ENCODE data around the gene ARHGAP26.
"Not testable (repeated sequence)": the region's sequence is repeated elsewhere in the genome, so short reads cannot be mapped to it uniquely, and the experiment has no call there.

The ARHGAP26 gene

DNA sequence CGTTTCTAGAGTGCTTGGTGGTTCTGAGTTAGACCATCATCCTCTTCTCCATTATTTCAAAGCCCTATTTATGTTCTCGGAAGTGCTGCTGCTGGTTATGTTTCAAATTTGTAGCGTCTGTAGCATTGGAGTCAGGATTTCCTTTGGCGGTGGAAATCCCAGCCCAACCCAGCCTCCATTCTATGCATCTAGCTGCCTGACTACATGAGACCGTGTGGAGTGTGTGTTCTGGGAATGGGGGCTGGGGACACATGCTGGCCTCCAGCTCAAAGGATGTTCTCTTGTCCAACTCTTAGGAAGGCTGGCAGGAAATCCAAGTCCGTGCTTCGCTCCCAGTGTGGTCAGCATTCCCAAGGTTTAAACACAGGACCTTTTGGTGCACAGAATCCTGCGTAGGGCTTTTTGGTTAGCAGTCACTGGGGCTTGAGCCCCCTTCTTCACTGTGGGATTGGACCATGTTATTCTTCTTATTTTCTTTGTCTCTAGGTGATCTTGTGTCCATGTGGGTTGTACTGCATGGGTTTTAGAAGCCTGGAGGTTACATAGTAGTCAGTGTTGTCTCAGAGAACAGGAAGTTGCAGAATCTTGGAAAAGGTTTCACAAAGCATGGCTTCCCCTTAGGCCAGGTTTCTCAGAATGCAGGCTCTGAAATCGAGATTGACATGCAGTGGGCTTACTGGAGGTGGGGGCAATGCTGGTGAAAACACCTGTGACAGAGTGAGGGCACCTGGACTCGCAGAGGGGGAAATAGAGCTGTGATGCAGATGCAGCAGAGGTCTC, 132.2 kb downstream of the ARHGAP26 start:
- DNase-seq (ENCODE audit: low read depth in 2 of 2) = no peak

DNA sequence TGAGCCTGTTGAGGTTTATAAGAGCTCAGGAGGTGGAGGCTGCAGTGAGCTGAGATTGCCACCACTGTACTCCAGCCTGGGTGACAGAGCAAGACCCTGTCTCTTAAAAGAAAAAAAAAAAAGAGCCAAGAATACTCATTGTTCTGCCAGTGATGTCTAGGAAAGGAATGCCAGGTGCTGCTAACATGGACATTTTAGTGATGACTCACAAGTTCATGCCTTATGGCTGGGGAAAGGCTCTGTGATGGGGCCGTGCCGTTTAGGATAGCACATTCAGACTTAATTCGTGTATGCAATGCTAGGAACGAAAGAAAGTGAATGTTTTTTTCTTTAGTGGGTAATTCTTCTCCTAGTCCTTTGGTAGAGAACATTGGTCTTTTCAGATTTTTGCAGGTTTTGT, 134.2 kb downstream of the ARHGAP26 start:
- no peak for DNase-seq (ENCODE audit: low read depth in 2 of 2)

DNA sequence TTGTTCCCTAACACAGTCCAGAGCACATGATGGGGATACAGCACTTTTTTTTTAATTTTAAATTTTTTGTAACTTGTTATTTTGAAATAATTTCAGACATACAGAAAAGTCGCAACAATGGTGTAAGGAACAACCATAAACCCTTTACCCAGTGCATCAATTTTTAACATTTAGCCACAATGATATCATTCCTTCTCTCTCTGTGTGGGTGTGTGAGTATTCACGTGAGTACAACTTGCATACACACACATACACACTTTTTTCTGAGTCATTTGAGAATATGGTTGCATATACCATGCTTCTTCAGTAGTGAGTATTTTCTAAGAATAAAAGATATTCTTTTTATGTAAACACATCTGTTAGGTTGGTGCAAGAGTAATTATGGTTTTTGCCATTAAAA, 135.2 kb downstream of the ARHGAP26 start:
- DNase-seq (ENCODE audit: low read depth in 2 of 2) = no peak

DNA sequence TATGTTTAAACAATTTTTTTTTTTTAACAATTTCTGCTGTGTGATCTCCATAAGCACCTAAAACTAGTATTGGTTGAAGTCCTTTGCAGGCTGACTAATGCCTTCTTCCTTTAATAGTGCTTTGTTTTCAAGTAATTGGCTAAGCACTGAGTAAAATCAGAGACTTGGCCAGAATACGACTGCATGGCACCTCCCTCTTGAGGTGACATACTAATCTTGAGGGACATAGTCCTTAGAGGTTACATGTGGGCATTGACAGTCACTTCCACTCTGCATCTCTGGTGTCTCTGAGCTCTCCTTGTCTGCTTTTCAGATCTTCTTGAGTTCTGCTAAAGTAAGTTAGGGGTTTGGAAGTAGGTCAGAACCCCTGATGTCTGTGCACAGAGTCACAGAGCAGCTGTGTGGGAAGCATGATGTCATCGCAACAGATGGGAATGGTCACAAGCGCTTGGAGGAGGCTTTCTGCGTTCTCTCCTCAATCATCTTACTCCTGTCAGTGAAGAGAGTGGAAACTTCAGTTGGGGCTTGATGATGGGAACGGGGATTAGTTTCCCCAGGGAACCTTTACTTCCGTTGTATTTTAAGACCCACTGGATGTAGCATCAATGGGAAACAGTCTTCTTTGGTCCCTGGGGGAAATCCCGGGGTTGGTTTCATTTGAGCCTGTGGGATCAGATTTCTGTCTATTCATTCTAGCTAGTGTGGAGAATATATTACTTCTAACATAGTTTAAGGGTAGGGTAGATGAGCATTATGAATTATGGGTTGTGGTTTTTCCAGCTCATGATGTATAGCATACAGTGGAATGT, 136.9 kb downstream of the ARHGAP26 start:
- DNase-seq (ENCODE audit: low read depth in 2 of 2) = no peak

DNA sequence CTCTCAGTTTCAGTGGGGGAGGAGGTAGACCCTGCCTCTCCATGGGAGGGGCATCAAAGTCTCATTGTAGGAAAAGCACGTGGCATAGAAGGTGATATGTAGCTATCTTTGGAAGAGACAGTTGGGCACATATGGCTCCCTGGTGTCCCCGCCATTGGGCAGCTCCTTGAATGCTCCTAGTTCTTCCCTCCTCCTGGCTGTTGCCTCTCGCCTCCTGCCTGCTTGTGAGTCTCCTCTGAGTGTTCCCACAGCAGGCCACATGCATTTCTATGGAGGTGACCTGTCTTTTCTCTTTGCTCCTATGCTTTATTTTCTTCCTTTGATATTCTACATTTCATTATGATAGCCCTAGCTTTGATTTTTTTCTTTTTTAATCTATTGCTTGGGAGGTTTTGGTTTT, 138.5 kb downstream of the ARHGAP26 start:
- no peak for DNase-seq (ENCODE audit: low read depth in 2 of 2)

DNA sequence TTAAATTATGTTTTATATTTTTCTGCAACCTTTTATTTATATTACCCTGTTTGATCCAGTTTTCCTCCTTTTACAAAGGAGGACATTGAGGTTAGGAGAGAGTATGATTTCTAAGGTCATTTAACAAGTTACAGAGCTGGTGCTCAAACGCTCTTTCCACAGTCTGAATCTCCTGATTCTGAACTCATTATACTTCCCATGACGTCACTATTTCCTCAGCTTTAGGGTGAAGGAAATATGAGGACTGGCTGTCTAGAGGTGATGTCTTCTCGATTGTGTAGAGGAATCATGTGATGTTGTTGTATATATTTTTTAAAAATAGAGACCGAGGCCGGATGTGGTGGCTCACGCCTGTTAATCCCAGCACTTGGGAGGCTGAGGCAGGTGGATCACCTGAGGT, 140.0 kb downstream of the ARHGAP26 start:
- DNase-seq (ENCODE audit: low read depth in 2 of 2) = no peak

DNA sequence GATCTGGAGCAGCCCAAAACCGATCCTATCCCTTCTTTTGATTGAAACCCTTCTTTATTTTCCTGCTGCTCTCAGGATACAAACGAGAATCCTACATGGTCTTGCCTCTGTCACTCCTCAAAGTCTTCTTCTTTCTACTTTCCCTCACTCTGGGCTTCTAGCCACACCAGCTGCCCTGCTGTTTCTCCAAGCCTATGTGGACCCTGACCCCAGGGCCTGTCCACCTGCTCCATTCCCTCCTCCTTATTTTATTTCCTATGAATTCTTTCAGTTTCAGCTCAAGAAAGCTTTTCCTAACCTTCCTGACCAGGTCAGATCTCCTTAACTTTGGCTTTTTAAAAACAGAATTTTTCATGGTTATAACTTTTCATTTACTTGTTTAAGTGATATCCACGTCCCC, 141.0 kb downstream of the ARHGAP26 start:
- no peak for DNase-seq (ENCODE audit: low read depth in 2 of 2)

DNA sequence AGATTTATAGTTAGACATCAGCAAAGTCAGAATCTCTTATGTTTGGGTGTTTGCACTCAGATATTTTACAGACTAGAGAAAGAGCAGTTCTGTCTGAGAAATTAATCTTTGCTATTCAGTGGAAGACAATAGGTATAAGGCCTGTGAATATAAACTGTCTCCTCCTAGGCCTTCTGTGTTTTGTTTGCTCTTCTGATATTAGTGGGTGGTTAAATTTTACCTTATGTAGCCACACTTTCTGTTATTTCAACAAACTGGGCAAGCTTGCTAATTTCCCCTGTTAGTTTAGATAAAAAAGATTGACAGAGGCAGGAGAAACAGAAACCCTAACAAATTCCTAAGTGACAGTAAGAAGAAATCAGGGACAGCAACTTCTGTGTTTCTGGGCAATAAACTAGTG, 141.6 kb downstream of the ARHGAP26 start:
- DNase-seq (ENCODE audit: low read depth in 2 of 2) = no peak

DNA sequence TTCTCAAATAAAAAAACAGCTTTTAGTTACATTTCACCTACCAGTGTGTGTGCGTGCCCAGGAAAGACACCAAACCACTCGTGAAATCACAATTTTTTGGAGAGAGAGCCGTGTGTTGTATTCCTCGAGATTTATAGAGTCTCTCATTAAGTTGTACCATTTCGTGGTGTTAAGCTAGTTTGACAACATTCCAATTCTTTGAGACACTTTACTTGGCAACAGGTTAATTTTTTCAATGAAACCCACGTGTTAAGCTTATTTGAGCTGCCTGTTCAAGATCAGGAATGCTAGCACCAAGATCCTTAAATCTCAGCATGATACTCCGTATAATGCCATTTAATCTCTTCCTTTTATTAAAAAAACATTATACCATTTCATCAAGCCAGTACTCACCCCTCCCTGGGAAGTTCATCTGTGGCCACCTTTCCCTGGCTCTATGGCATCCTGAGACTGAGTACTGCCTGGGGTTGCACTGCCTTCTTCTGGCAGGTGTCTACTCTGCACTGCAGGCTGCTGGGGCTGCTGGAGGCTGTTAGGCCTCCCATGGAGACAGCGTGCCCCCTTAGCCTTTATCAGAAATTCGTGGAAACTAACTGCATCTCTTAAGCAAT, 143.7 kb downstream of the ARHGAP26 start:
- DNase-seq (ENCODE audit: low read depth in 2 of 2) = no peak

DNA sequence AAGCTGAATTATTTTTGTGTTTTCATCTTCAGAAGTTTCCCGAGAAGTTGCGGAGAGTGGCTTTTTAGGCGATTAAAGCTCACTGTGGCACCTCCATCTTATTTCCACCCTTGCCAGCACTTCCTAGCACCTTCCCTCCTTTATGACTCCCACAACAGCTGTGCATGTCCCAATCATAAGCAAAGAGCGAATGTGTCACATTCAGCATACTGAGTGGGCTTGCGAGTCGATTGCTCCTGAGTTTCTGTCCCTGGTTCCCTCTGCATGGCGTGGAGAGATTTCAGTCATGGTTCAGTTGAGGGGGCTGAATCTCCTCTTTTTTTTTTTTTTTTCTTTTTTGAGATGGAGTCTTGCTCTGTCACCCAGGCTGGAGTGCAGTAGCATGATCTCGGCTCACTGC, 144.9 kb downstream of the ARHGAP26 start:
- no peak for DNase-seq (ENCODE audit: low read depth in 2 of 2)

DNA sequence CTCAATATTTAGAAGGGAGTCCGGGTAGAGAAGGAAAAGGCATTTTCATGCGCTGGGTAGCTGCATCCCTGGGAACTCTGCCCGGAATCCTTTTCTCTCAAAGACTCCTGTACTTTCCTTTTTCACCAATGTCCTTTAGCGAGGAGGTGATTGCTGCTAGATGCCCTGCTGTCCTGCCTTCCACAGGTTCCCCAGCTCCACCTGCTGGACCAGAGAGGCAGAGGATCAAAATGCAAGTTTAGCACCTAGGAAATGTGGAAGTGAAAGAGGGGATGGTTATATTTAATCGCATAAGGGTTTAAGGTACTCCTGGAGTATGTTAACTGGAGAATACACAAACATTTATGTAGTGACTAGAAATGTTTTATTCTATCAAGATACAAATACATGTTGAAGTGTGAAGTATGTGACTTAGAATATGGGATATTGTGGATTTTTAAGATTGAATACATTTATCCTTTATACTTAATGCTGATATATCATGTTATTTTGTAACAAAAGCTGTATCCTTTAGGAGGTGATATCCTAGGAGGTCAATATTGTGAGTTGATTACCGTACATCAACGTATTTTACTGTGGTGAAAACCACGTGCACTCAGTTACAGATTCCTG, 145.7 kb downstream of the ARHGAP26 start:
- no peak for DNase-seq (ENCODE audit: low read depth in 2 of 2)

DNA sequence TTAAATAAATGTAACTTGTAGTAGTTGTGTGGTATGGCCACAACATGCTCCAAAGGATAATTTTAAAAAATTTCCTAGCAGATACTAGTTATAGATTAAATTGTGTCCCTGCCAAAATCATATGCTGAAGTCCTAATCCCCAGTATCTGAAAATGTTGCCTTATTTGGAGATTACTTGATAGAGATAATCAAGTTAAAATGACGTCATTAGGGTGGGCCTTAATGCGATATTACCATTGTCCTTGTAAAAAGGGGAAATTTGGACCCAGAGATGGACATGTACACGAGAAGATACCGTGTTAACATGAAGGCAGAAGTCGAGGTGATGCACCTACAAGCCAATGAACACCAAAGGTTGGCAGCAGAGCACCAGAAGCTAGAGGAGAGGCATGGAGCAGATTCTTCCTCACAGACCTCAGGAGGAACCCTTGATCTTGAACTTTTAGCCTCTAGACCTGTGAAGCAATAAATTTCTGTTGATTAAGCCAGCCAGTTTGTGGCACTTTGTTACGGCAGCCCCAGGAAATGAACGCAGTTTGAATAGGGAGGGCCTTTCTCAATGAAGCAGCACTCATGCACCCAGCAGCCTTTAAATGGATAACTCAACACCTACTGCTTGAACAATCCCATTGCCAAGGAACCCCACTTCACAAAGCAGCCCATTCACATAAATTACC, 148.9 kb downstream of the ARHGAP26 start:
- no peak for DNase-seq (ENCODE audit: low read depth in 2 of 2)

DNA sequence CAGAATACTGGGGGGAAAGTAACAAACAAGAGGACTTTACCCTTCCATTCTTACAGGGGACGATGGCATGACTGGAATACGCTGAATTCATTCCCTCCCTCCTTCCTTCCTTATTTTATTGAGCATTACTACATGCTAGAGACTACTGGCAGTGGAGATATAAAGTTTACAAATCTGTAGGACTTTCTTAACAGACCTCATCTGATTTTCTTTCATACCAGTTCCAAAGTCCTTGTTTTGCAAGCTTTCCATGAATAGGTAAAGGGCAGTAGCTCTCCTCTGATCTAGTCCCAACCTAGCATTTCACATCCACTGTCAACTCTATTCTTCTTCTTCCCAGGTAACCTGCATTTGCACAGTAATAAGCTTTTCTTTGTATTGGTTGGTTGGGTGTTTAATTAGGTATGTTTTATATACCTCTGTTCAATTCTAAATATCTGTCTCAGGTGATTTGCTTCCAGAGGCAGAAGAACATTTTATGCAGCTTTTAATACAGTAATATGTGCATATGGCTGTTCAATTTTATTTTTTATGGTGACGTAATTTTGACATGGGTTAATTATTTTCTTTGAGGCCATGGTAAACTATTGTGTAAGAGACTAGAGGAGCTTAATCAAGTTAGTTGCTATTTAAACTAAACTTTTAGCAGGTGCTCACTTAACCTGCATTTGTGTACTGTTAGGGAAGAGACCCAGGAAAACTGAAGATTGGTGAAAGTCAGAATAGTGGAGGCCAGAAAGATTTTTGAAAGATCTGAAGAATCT, 150.9 kb downstream of the ARHGAP26 start:
- no peak for DNase-seq (ENCODE audit: low read depth in 2 of 2)

DNA sequence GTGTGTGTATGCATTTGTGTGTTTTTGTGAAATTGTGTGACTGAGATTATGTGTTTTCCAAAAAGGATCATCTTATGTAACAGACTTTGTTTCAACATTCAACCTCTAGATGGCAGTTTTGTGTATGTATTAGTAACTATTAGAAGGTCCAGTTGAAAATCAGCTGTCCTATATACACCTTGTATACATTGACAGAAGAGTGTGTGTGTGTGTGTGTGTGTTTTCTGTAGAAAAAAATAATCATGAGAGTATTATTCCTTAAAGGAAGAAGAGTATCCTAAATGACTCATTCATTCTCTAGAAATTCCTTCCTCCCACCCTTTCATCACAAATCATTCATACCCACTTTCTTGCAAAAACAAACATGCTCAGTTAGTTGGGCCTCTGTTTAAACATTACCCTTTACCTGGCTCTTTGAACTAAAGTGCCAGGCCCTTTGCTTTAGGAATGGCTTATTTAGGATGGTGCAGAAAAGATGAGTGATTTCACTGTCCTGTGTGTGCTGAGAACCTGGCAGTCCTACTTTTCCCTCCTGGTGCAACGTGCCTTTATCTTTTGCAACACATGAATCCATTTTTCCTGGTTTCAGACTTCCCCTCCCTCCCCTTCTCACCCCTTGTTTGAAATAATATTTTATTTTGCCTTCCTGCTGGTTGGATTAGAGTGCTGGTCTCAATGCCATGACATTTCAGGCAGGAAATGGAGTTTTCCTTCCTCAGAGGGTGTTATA, 152.2 kb downstream of the ARHGAP26 start:
- no peak for DNase-seq (ENCODE audit: low read depth in 2 of 2)

DNA sequence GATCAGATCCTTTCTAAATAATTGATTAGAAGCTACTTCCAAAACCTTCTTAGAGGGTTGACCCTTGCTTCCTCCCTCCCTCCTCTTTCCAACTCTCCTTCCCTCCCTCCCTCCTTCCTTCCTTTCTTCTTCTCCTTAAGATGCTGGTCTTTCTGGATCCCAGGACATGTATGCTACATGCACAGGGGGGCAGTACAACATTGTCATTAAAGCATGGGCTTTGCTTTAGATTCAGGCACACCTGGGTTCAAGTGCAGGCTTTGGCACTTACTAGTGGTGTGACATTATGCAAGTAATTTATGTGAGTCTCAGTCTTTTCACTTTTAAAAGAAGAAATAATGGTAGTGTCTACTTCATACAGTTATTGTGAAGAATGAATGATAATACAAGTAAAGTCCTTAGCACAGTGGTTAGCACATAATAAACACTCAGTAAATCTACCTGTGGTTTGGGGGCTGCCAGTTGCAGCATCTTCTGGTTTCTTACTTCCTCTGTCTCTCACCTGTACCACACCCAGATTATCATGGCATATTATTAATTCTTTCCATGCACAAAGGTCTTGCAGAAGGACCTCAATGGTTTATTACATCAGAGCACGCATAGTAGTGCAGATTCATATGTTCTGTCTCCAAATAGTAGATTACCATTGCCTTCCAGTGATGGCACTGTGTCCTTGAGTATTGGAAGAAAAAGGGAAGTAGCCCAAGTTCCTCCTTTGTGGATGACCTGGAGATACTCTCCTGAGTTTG, 154.1 kb downstream of the ARHGAP26 start:
- DNase-seq (ENCODE audit: low read depth in 2 of 2) = no peak

DNA sequence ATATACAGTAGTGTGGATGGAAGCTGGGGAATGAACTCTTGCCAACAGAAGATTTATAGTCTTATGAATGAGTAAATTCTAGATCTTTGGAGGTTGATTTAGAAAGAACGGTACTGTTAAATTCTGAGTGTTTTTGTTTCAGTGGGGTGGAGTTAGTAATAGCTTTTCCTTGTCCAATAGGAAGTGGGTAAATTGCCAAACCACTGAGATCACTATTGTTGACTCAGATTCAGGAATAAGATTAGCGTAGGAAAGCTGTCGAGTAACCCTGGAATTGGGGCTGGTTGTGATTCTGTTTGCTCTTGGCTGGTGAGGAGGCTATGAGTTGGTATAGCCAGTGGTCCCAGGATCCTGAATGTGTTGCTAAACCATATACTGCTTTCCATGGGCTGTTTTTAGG, 155.6 kb downstream of the ARHGAP26 start:
- no peak for DNase-seq (ENCODE audit: low read depth in 2 of 2)

DNA sequence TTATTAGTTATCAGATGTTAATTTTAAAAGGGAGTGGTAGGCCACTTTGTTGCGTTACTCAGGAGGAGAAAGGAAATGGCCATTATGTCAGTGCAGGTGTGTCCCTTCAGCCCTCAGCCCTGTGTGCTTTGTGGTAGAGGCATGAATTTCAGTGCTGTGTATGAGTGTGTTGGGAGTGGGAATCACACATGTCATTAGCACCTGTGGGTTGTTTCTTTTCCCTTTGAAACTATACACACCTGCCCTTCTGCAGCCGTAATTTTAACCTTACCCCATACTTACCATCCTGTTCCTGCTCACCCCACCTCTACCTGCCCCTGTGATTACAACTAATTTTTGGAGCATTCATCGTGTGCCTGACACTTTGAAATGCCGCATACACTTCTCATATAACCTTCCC, 156.4 kb downstream of the ARHGAP26 start:
- DNase-seq (ENCODE audit: low read depth in 2 of 2) = no peak

DNA sequence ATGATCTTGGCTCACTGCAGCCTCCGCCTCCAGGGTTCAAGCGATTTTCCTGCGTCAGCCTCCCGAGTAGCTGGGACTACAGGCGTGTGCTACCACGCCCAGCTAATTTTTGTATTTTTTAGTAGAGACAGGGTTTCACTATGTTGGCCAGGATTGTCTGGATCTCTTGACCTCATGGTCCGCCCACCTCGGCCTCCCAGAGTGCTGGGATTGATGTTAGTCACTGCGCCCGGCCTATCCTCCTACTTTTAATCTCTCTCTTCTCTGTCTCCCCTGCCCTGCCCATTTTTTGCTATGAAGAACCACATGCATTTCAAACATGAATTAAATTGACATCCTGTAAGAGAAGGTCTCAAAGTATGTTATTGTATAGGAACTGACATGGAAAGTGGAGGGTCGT, 158.8 kb downstream of the ARHGAP26 start:
- not testable (repeated sequence) for DNase-seq (ENCODE audit: low read depth in 2 of 2)

DNA sequence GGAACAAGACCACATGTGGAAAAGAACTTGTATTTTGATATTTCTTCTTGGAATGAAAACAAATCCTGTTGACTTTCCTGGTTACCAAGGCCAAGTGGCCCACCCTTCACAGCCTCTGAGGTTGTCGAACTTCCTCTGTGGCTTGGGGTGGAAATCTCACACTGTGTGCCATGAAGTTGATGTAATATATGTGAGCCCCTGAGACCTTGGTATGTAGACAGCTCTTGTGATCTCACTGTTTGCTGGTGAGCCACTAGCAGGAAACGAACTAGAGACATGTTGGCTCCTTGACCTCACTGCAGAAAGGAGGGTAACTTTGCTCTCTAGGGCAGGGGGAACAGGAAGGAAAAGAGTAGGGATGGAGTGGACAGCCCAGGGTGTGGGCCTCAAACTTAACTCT, 159.4 kb downstream of the ARHGAP26 start:
- no peak for DNase-seq (ENCODE audit: low read depth in 2 of 2)

All from activated CD4-positive, alpha-beta T cell treated with anti-CD3 and anti-CD28 coated beads for 24 hours (primary cell).